ENCODE results near the gene ENAH. TPM values are rescaled to one million over a fixed set of nuclear protein-coding genes. Genes with fewer than 3 reads are reported as not detected.

Gene ENAH
- total and polyA plus RNA-seq, 5 donors from 2014 or later = 0.03 to 0.13 TPM; not detected in 3

GRCh38 chr1:225608014-225608796 lies 44.7 kb downstream of the ENAH start:
- Mint-ChIP-seq H3K27ac (peak overlapping the region in 1 of 3 donors; percentile 48), H3K4me1 (peaks cover 0 to 4% (median 1%) of the 10 kb centered on the region in 4 donors), H3K27me3 (peaks cover 5% of the 10 kb centered on the region), H3K36me3 (no peaks in the 10 kb centered on the region), H3K9me3 (peaks cover 0 to 2% (median 0%) of the 10 kb centered on the region in 7 donors), H3K4me3 (no peak overlapping the region)
- no peaks in the 10 kb centered on the region for H3K27me3 ChIP-seq (ENCODE audit: control insufficient read depth, insufficient read depth, low read length)
- H3K4me3 ChIP-seq (ENCODE audit: low read depth, low read length) = no peak overlapping the region
- H3K36me3 ChIP-seq (ENCODE audit: control insufficient read depth, insufficient read depth, low read length) = no peaks in the 10 kb centered on the region
- no peak for ATAC-seq (ENCODE audit: low read depth in 2 of 2)
- no peaks in the 10 kb centered on the region for H3K9me3 ChIP-seq (ENCODE audit: control insufficient read depth in 2 of 2, low read length in 2 of 2)
- no peaks in the 10 kb centered on the region for H3K4me1 ChIP-seq (ENCODE audit: control insufficient read depth, insufficient read depth, low read length, poor library complexity, severe bottlenecking)
- no peak for DNase-seq
- H3K27ac ChIP-seq (ENCODE audit: insufficient read depth, low read length, poor library complexity, severe bottlenecking) = no peak overlapping the region

- H3K27ac Mint-ChIP-seq = no peak overlapping the region
- H3K9me3 Mint-ChIP-seq = peaks cover 0 to 2% (median 0%) of the 10 kb centered on the region in 7 donors
- H3K4me1 Mint-ChIP-seq = peaks cover 0 to 4% (median 1%) of the 10 kb centered on the region in 4 donors
- Histone ChIP-seq H3K4me3 (ENCODE audit: low read depth, low read length) (no peak overlapping the region), H3K4me1 (ENCODE audit: control insufficient read depth, insufficient read depth, low read length, poor library complexity, severe bottlenecking) (no peaks in the 10 kb centered on the region), H3K36me3 (ENCODE audit: control insufficient read depth, insufficient read depth, low read length) (no peaks in the 10 kb centered on the region), H3K9me3 (ENCODE audit: control insufficient read depth in 2 of 2, low read length in 2 of 2) (no peaks in the 10 kb centered on the region), H3K27me3 (ENCODE audit: control insufficient read depth, insufficient read depth, low read length) (no peaks in the 10 kb centered on the region), H3K27ac (ENCODE audit: insufficient read depth, low read length, poor library complexity, severe bottlenecking) (no peak overlapping the region)
- H3K36me3 Mint-ChIP-seq = no peaks in the 10 kb centered on the region
- no peak overlapping the region for H3K4me3 Mint-ChIP-seq
- DNase-seq = no peak
- ATAC-seq (ENCODE audit: low read depth in 2 of 2) = no peak
- H3K27me3 Mint-ChIP-seq = peaks cover 10% of the 10 kb centered on the region
Measured at GRCh38 chr1:225607355-225607754, 45.6 kb downstream of the ENAH start.

- H3K27me3 ChIP-seq (ENCODE audit: control insufficient read depth, insufficient read depth, low read length) = no peaks in the 10 kb centered on the region
- Mint-ChIP-seq H3K4me1 (no peaks in the 10 kb centered on the region), H3K27ac (no peak overlapping the region), H3K9me3 (peaks cover 0 to 5% (median 0%) of the 10 kb centered on the region in 7 donors), H3K27me3 (peaks cover 10% of the 10 kb centered on the region), H3K4me3 (no peak overlapping the region), H3K36me3 (peaks cover 4% of the 10 kb centered on the region)
- ATAC-seq (ENCODE audit: low read depth in 2 of 2) (no peak), DNase-seq (no peak)
- no peaks in the 10 kb centered on the region for H3K36me3 ChIP-seq (ENCODE audit: control insufficient read depth, insufficient read depth, low read length)
- H3K27ac ChIP-seq (ENCODE audit: insufficient read depth, low read length, poor library complexity, severe bottlenecking) = no peak overlapping the region
- no peaks in the 10 kb centered on the region for H3K4me1 ChIP-seq (ENCODE audit: control insufficient read depth, insufficient read depth, low read length, poor library complexity, severe bottlenecking)
- H3K4me3 ChIP-seq (ENCODE audit: low read depth, low read length) = no peak overlapping the region
- H3K9me3 ChIP-seq (ENCODE audit: control insufficient read depth in 2 of 2, low read length in 2 of 2) = no peaks in the 10 kb centered on the region
Measured at GRCh38 chr1:225603538-225604354, 49.2 kb downstream of the ENAH start.

- H3K36me3 Mint-ChIP-seq = peaks cover 4% of the 10 kb centered on the region
- peaks cover 14% of the 10 kb centered on the region for H3K27me3 Mint-ChIP-seq
- no peaks in the 10 kb centered on the region for H3K9me3 ChIP-seq (ENCODE audit: control insufficient read depth in 2 of 2, low read length in 2 of 2)
- no peaks in the 10 kb centered on the region for H3K27me3 ChIP-seq (ENCODE audit: control insufficient read depth, insufficient read depth, low read length)
- H3K4me1 Mint-ChIP-seq = no peaks in the 10 kb centered on the region
- no peak overlapping the region for H3K4me3 Mint-ChIP-seq
- H3K36me3 ChIP-seq (ENCODE audit: control insufficient read depth, insufficient read depth, low read length) = no peaks in the 10 kb centered on the region
- no peak overlapping the region for H3K27ac ChIP-seq (ENCODE audit: insufficient read depth, low read length, poor library complexity, severe bottlenecking)
- DNase-seq (no peak), ATAC-seq (ENCODE audit: low read depth in 2 of 2) (no peak)
- H3K27ac Mint-ChIP-seq = no peak overlapping the region
- no peak overlapping the region for H3K4me3 ChIP-seq (ENCODE audit: low read depth, low read length)
- no peaks in the 10 kb centered on the region for H3K4me1 ChIP-seq (ENCODE audit: control insufficient read depth, insufficient read depth, low read length, poor library complexity, severe bottlenecking)
- H3K9me3 Mint-ChIP-seq = peaks cover 0 to 5% (median 0%) of the 10 kb centered on the region in 7 donors
Measured at GRCh38 chr1:225602590-225603206, 50.2 kb downstream of the ENAH start.

DNA sequence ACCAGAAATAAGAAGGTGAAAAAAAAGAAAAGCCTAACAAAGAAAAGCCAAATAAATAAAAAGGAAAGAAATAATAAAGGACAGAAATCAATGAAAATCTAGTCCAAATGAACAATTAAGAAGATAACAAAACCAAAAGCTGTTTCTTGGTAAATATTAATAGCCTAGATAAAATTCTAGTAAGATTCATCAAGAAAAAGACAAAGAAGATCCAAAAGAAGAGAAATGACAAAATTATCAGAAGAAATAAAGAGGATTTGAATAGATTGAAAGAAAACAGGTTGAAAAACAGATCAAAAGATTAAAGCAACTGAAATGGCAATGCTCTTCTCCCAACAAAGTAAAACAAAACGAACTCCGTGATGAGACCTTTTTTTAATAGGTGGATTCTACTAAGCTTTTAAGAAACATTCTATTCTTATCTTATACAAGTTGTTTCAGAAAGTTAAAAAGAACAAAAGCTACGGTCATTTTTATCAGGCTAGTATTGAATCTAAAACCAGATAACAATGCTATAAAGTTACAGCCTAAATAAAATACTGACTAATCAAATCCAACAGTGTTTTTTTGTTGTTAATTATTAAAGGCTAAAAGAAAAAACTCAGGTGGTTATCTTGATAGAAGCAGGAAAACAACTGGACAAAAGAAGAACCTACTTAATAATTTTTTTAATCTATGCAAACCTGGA lies 50.9 kb downstream of the ENAH start:
- Histone ChIP-seq H3K4me1 (ENCODE audit: control insufficient read depth, insufficient read depth, low read length, poor library complexity, severe bottlenecking) (no peaks in the 10 kb centered on the region), H3K27me3 (ENCODE audit: control insufficient read depth, insufficient read depth, low read length) (no peaks in the 10 kb centered on the region), H3K36me3 (ENCODE audit: control insufficient read depth, insufficient read depth, low read length) (no peaks in the 10 kb centered on the region), H3K4me3 (ENCODE audit: low read depth, low read length) (no peak overlapping the region), H3K27ac (ENCODE audit: insufficient read depth, low read length, poor library complexity, severe bottlenecking) (no peak overlapping the region), H3K9me3 (ENCODE audit: control insufficient read depth in 2 of 2, low read length in 2 of 2) (no peaks in the 10 kb centered on the region)
- no peak for DNase-seq
- no peaks in the 10 kb centered on the region for H3K4me1 Mint-ChIP-seq
- no peak for ATAC-seq (ENCODE audit: low read depth in 2 of 2)
- H3K36me3 Mint-ChIP-seq = peaks cover 4% of the 10 kb centered on the region
- no peak overlapping the region for H3K4me3 Mint-ChIP-seq
- peaks cover 11% of the 10 kb centered on the region for H3K27me3 Mint-ChIP-seq
- H3K9me3 Mint-ChIP-seq = peaks cover 0 to 5% (median 0%) of the 10 kb centered on the region in 7 donors
- H3K27ac Mint-ChIP-seq = no peak overlapping the region

GRCh38 chr1:225598847-225599246 lies 54.1 kb downstream of the ENAH start:
- H3K4me1 Mint-ChIP-seq = no peaks in the 10 kb centered on the region
- Histone ChIP-seq H3K4me1 (ENCODE audit: control insufficient read depth, insufficient read depth, low read length, poor library complexity, severe bottlenecking) (no peaks in the 10 kb centered on the region), H3K4me3 (ENCODE audit: low read depth, low read length) (no peak overlapping the region), H3K9me3 (ENCODE audit: control insufficient read depth in 2 of 2, low read length in 2 of 2) (no peaks in the 10 kb centered on the region), H3K27ac (ENCODE audit: insufficient read depth, low read length, poor library complexity, severe bottlenecking) (no peak overlapping the region), H3K36me3 (ENCODE audit: control insufficient read depth, insufficient read depth, low read length) (no peaks in the 10 kb centered on the region), H3K27me3 (ENCODE audit: control insufficient read depth, insufficient read depth, low read length) (no peaks in the 10 kb centered on the region)
- H3K27me3 Mint-ChIP-seq = peaks cover 9% of the 10 kb centered on the region
- H3K27ac Mint-ChIP-seq = no peak overlapping the region
- DNase-seq (no peak), ATAC-seq (ENCODE audit: low read depth in 2 of 2) (no peak)
- peaks cover 4% of the 10 kb centered on the region for H3K36me3 Mint-ChIP-seq
- H3K4me3 Mint-ChIP-seq = no peak overlapping the region
- peaks cover 0 to 5% (median 0%) of the 10 kb centered on the region in 7 donors for H3K9me3 Mint-ChIP-seq

- Histone ChIP-seq H3K4me1 (ENCODE audit: control insufficient read depth, insufficient read depth, low read length, poor library complexity, severe bottlenecking) (no peaks in the 10 kb centered on the region), H3K27ac (ENCODE audit: insufficient read depth, low read length, poor library complexity, severe bottlenecking) (no peak overlapping the region), H3K36me3 (ENCODE audit: control insufficient read depth, insufficient read depth, low read length) (no peaks in the 10 kb centered on the region), H3K4me3 (ENCODE audit: low read depth, low read length) (no peak overlapping the region), H3K27me3 (ENCODE audit: control insufficient read depth, insufficient read depth, low read length) (no peaks in the 10 kb centered on the region), H3K9me3 (ENCODE audit: control insufficient read depth in 2 of 2, low read length in 2 of 2) (no peaks in the 10 kb centered on the region)
- ATAC-seq (ENCODE audit: low read depth in 2 of 2) (no peak), DNase-seq (no peak)
- Mint-ChIP-seq H3K9me3 (peaks cover 0 to 5% (median 0%) of the 10 kb centered on the region in 7 donors), H3K4me1 (no peaks in the 10 kb centered on the region), H3K36me3 (peaks cover 4% of the 10 kb centered on the region), H3K27ac (no peak overlapping the region), H3K4me3 (no peak overlapping the region), H3K27me3 (peaks cover 9% of the 10 kb centered on the region)
Measured at GRCh38 chr1:225597926-225598575, 54.9 kb downstream of the ENAH start.

Measured in CD4-positive, CD25-positive, alpha-beta regulatory T cell (primary cell).